ENCODE results near the gene CNTRL. TPM values are rescaled to one million over a fixed set of nuclear protein-coding genes. Genes with fewer than 3 reads are reported as not detected.

The CNTRL gene
- total and polyA plus RNA-seq, 4 donors, result 1.6 to 8.7 (median 4.4) TPM

DNA sequence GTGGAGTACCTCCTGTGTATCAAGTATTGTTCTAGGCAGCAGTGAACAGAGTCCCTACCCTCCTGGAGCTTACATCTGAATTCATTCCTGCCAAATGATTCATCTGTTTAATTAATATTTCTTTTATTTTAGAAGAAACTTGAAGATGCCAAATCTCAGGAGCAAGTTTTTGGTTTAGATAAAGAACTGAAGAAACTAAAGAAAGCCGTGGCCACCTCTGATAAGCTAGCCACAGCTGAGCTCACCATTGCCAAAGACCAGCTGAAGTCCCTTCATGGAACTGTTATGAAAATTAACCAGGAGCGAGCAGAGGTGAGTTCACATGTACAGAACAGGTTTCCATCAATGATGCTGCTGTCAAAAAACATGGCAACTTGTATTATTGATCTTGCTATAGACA is 69.0 kb downstream of the CNTRL start:
- Histone ChIP-seq H3K36me3 (ENCODE audit: control insufficient read depth in 4 of 4, insufficient read depth in 3 of 4, low read depth in 1 of 4, low read length in 3 of 4) (peaks cover 7 to 52% (median 32%) of the 10 kb centered on the region in 4 donors), H3K4me3 (ENCODE audit: low read depth in 1 of 3, low read length in 3 of 3) (no peak overlapping the region), H3K27me3 (ENCODE audit: control insufficient read depth in 4 of 4, insufficient read depth in 4 of 4, low read length in 3 of 4) (no peaks in the 10 kb centered on the region), H3K9ac (ENCODE audit: low read depth in 1 of 2, low read length in 2 of 2) (no peak overlapping the region), H3K4me1 (ENCODE audit: control insufficient read depth in 4 of 4, insufficient read depth in 4 of 4, low read length in 3 of 4) (peaks cover 0 to 2% (median 0%) of the 10 kb centered on the region in 4 donors), H3K9me3 (ENCODE audit: control insufficient read depth in 4 of 4, low read length in 3 of 4) (no peaks in the 10 kb centered on the region), H3K27ac (ENCODE audit: low read depth in 1 of 2, low read length in 2 of 2) (no peak overlapping the region)
- WGBS, result 99% methylated on average over 2 of the region's 2 CpGs
- TF ChIP-seq EGR1 (IDR thresholded peaks at IDR 0.05; ENCODE audit: low read depth in 2 of 2), result no peak
- TF ChIP-seq, protein P1, sequence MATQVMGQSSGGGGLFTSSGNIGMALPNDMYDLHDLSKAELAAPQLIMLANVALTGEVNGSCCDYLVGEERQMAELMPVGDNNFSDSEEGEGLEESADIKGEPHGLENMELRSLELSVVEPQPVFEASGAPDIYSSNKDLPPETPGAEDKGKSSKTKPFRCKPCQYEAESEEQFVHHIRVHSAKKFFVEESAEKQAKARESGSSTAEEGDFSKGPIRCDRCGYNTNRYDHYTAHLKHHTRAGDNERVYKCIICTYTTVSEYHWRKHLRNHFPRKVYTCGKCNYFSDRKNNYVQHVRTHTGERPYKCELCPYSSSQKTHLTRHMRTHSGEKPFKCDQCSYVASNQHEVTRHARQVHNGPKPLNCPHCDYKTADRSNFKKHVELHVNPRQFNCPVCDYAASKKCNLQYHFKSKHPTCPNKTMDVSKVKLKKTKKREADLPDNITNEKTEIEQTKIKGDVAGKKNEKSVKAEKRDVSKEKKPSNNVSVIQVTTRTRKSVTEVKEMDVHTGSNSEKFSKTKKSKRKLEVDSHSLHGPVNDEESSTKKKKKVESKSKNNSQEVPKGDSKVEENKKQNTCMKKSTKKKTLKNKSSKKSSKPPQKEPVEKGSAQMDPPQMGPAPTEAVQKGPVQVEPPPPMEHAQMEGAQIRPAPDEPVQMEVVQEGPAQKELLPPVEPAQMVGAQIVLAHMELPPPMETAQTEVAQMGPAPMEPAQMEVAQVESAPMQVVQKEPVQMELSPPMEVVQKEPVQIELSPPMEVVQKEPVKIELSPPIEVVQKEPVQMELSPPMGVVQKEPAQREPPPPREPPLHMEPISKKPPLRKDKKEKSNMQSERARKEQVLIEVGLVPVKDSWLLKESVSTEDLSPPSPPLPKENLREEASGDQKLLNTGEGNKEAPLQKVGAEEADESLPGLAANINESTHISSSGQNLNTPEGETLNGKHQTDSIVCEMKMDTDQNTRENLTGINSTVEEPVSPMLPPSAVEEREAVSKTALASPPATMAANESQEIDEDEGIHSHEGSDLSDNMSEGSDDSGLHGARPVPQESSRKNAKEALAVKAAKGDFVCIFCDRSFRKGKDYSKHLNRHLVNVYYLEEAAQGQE (IDR thresholded peaks at IDR 0.05), result no peak
- TF ChIP-seq, protein P2, sequence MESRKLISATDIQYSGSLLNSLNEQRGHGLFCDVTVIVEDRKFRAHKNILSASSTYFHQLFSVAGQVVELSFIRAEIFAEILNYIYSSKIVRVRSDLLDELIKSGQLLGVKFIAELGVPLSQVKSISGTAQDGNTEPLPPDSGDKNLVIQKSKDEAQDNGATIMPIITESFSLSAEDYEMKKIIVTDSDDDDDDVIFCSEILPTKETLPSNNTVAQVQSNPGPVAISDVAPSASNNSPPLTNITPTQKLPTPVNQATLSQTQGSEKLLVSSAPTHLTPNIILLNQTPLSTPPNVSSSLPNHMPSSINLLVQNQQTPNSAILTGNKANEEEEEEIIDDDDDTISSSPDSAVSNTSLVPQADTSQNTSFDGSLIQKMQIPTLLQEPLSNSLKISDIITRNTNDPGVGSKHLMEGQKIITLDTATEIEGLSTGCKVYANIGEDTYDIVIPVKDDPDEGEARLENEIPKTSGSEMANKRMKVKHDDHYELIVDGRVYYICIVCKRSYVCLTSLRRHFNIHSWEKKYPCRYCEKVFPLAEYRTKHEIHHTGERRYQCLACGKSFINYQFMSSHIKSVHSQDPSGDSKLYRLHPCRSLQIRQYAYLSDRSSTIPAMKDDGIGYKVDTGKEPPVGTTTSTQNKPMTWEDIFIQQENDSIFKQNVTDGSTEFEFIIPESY (IDR thresholded peaks at IDR 0.05), result no peak
- TF ChIP-seq GABPA (IDR thresholded peaks at IDR 0.05 in 1 of 2, conservative IDR thresholded peaks at IDR 0.05 in 1 of 2), result no peak
- TF ChIP-seq YY1 (IDR thresholded peaks at IDR 0.05), result no peak
- TF ChIP-seq, protein P3, sequence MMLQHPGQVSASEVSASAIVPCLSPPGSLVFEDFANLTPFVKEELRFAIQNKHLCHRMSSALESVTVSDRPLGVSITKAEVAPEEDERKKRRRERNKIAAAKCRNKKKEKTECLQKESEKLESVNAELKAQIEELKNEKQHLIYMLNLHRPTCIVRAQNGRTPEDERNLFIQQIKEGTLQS (IDR thresholded peaks at IDR 0.05), result no peak
- no peak for TF ChIP-seq TAF1 (conservative IDR thresholded peaks at IDR 0.05)
- no peak for TF ChIP-seq HNF4G (IDR thresholded peaks at IDR 0.05)
- no peak for TF ChIP-seq JUND (IDR thresholded peaks at IDR 0.05)
- DNase-seq (ENCODE audit: low spot score), result no peak

DNA sequence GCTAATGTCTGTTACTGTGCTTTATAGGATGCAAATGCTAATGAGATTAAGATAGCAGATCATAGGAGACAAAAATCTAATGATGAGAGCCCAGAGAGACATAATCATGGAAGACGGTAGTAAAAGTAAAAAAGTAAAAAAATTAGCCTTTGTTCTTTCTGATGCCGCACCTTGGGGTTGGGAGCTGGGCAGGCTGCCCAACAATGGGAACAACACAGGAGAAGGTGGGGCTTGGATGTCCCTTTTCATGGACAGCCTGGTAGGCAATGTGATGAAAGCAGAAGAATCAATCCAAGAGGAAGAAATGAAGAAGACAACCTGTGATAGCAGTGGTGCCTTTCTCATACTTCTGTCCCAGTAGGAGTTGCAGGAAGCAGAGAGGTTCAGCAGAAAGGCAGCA is 69.7 kb downstream of the CNTRL start:
- Histone ChIP-seq H3K36me3 (ENCODE audit: control insufficient read depth in 4 of 4, insufficient read depth in 3 of 4, low read depth in 1 of 4, low read length in 3 of 4) (peaks cover 7 to 55% (median 31%) of the 10 kb centered on the region in 4 donors), H3K27me3 (ENCODE audit: control insufficient read depth in 4 of 4, insufficient read depth in 4 of 4, low read length in 3 of 4) (no peaks in the 10 kb centered on the region), H3K27ac (ENCODE audit: low read depth in 1 of 2, low read length in 2 of 2) (no peak overlapping the region), H3K4me1 (ENCODE audit: control insufficient read depth in 4 of 4, insufficient read depth in 4 of 4, low read length in 3 of 4) (peaks cover 0 to 2% (median 0%) of the 10 kb centered on the region in 4 donors), H3K4me3 (ENCODE audit: low read depth in 1 of 3, low read length in 3 of 3) (no peak overlapping the region), H3K9me3 (ENCODE audit: control insufficient read depth in 4 of 4, low read length in 3 of 4) (no peaks in the 10 kb centered on the region), H3K9ac (ENCODE audit: low read depth in 1 of 2, low read length in 2 of 2) (no peak overlapping the region)
- DNase-seq (ENCODE audit: low spot score), result no peak
- TF ChIP-seq EGR1 (IDR thresholded peaks at IDR 0.05; ENCODE audit: low read depth in 2 of 2), result no peak
- no peak for TF ChIP-seq NR2F2 (IDR thresholded peaks at IDR 0.05)
- no peak for TF ChIP-seq HNF4A (conservative IDR thresholded peaks at IDR 0.05)
- no peak for TF ChIP-seq JUND (IDR thresholded peaks at IDR 0.05)
- TF ChIP-seq, protein P2 (IDR thresholded peaks at IDR 0.05), result no peak
- no peak for TF ChIP-seq FOXA2 (IDR thresholded peaks at IDR 0.05)
- TF ChIP-seq HNF4G (IDR thresholded peaks at IDR 0.05), result no peak
- TF ChIP-seq, protein P4, sequence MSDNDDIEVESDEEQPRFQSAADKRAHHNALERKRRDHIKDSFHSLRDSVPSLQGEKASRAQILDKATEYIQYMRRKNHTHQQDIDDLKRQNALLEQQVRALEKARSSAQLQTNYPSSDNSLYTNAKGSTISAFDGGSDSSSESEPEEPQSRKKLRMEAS (IDR thresholded peaks at IDR 0.05), result no peak
- TF ChIP-seq RXRA (IDR thresholded peaks at IDR 0.05), result no peak
- no peak for TF ChIP-seq TAF1 (conservative IDR thresholded peaks at IDR 0.05)
- WGBS, result 82% methylated on average over 2 of the region's 2 CpGs

Data from liver (tissue), 9 donors.